ENCODE data around the gene FAM174A.
"Not testable (repeated sequence)": the region's sequence is repeated elsewhere in the genome, so short reads cannot be mapped to it uniquely, and the experiment has no call there.

Gene FAM174A

GRCh38 chr5:100575815-100576214, 40.6 kb downstream of the FAM174A start:
- DNase-seq (ENCODE audit: low read depth in 2 of 3, low spot score in 2 of 3) = no peak

- no peak for DNase-seq (ENCODE audit: low read depth in 2 of 3, low spot score in 2 of 3)
These were observed 41.1 kb downstream of the FAM174A start for GRCh38 chr5:100576217-100576751.

- DNase-seq (ENCODE audit: low read depth in 2 of 3, low spot score in 2 of 3) = no peak
These were observed 42.3 kb downstream of the FAM174A start for GRCh38 chr5:100577506-100577905.

GRCh38 chr5:100584069-100584468, 48.9 kb downstream of the FAM174A start:
- DNase-seq (ENCODE audit: low read depth in 2 of 3, low spot score in 2 of 3) = no peak

- no peak for DNase-seq (ENCODE audit: low read depth in 2 of 3, low spot score in 2 of 3)
These were observed 49.7 kb downstream of the FAM174A start for GRCh38 chr5:100584889-100585288.

- DNase-seq (ENCODE audit: low read depth in 2 of 3, low spot score in 2 of 3) = no peak
These were observed 55.7 kb downstream of the FAM174A start for GRCh38 chr5:100590867-100591266.

GRCh38 chr5:100595152-100595811, 60.1 kb downstream of the FAM174A start:
- DNase-seq (ENCODE audit: low read depth in 2 of 3, low spot score in 2 of 3) = no peak

- DNase-seq (ENCODE audit: low read depth in 2 of 3, low spot score in 2 of 3) = no peak
These were observed 60.6 kb downstream of the FAM174A start for GRCh38 chr5:100595812-100596173.

- DNase-seq (ENCODE audit: low read depth in 2 of 3, low spot score in 2 of 3) = no peak
These were observed 63.3 kb downstream of the FAM174A start for GRCh38 chr5:100598446-100598845.

GRCh38 chr5:100600298-100600994, 65.3 kb downstream of the FAM174A start:
- DNase-seq (ENCODE audit: low read depth in 2 of 3, low spot score in 2 of 3) = no peak

GRCh38 chr5:100603141-100603540, 68.0 kb downstream of the FAM174A start:
- DNase-seq (ENCODE audit: low read depth in 2 of 3, low spot score in 2 of 3) = no peak

GRCh38 chr5:100604021-100604420, 68.8 kb downstream of the FAM174A start:
- not testable (repeated sequence) for DNase-seq (ENCODE audit: low read depth in 2 of 3, low spot score in 2 of 3)

- no peak for DNase-seq (ENCODE audit: low read depth in 2 of 3, low spot score in 2 of 3)
These were observed 74.4 kb downstream of the FAM174A start for GRCh38 chr5:100609594-100609993.

- no peak for DNase-seq (ENCODE audit: low read depth in 2 of 3, low spot score in 2 of 3)
These were observed 79.1 kb downstream of the FAM174A start for GRCh38 chr5:100614308-100614707.

GRCh38 chr5:100615362-100615761, 80.2 kb downstream of the FAM174A start:
- no peak for DNase-seq (ENCODE audit: low read depth in 2 of 3, low spot score in 2 of 3)

- DNase-seq (ENCODE audit: low read depth in 2 of 3, low spot score in 2 of 3) = no peak
These were observed 81.1 kb downstream of the FAM174A start for GRCh38 chr5:100616291-100616690.

- DNase-seq (ENCODE audit: low read depth in 2 of 3, low spot score in 2 of 3) = no peak
These were observed 81.8 kb downstream of the FAM174A start for GRCh38 chr5:100616981-100617380.

- no peak for DNase-seq (ENCODE audit: low read depth in 2 of 3, low spot score in 2 of 3)
These were observed 88.5 kb downstream of the FAM174A start for GRCh38 chr5:100623719-100624118.

GRCh38 chr5:100634937-100635534, 99.9 kb downstream of the FAM174A start:
- DNase-seq (ENCODE audit: low read depth in 2 of 3, low spot score in 2 of 3) = no peak
